ENCODE data around the gene NLRC5.

GRCh38 chr16:57007530-57007929 lies 18.2 kb downstream of the NLRC5 start:
- TF ChIP-seq CTCF (IDR thresholded peaks at IDR 0.05; ENCODE audit: insufficient read depth, low read length, poor library complexity, severe bottlenecking), result no peak
- no peak for TF ChIP-seq EZH2phosphoT487 (conservative IDR thresholded peaks at IDR 0.05; ENCODE audit: low read length)
